Heart right ventricle (tissue), 16 donors: ENCODE measurements around the gene PAK6. TPM values are rescaled to one million over a fixed set of nuclear protein-coding genes. Genes with fewer than 3 reads are reported as not detected.

Experiments
- ATAC-seq, 8 donors: fragments of 200-7000 bp; cut with Tn5 transposase; one replicate each; pipeline ENCODE4 v1.9.1; 2020; ENCODE audit warnings: mild to moderate bottlenecking in 8 of 8, moderate library complexity in 8 of 8, moderate number of reproducible peaks in 1 of 8
- DNase-seq, 2 donors: peaks; one replicate each; pipeline ENCODE4 v3.0.0-alpha.2; 2020
- H3K27ac ChIP-seq, 10 donors: fragments of 200-600 bp; sonication (generic) in 2 of 10; one replicate each; pipeline versions ENCODE4 v1.5.0 to v1.8.0; 2020 to 2022; ENCODE audit warnings: mild to moderate bottlenecking in 3 of 10
- H3K27me3 ChIP-seq, 7 donors: fragments of 200-600 bp; one replicate each; pipeline ENCODE4 v1.8.0; 2021 to 2022; ENCODE audit warnings: mild to moderate bottlenecking in 2 of 7
- H3K36me3 ChIP-seq, 9 donors: fragments of 200-600 bp; sonication (generic) in 1 of 9; one replicate each; pipeline versions ENCODE4 v1.5.0 to v1.8.0; 2020 to 2022; ENCODE audit warnings: mild to moderate bottlenecking in 2 of 9
- H3K4me1 ChIP-seq, 9 donors: fragments of 200-600 bp; sonication (generic) in 1 of 9; one replicate each; pipeline versions ENCODE4 v1.5.0 to v1.8.0; 2020 to 2022; ENCODE audit warnings: mild to moderate bottlenecking in 4 of 9
- H3K4me3 ChIP-seq, 10 donors: fragments of 200-600 bp; sonication (generic) in 2 of 10; one replicate each; pipeline versions ENCODE4 v1.5.0 to v1.8.0; 2020 to 2022; ENCODE audit warnings: mild to moderate bottlenecking in 7 of 10, moderate library complexity in 2 of 10
- H3K9me3 ChIP-seq, 11 donors: fragments of 200-600 bp in 10 of 11; sonication (generic) in 2 of 11; one replicate each; pipeline versions ENCODE4 v1.5.0 to v1.8.0; 2013 to 2022; ENCODE audit warnings: mild to moderate bottlenecking in 2 of 11, control low read depth in 1 of 11, moderate library complexity in 1 of 11
- CTCF ChIP-seq, 9 donors: fragments of 200-600 bp; sonication (generic) in 2 of 9; IDR thresholded peaks; one replicate each; pipeline versions ENCODE4 v1.5.0 to v1.8.0; 2021 to 2022; ENCODE audit warnings: antibody characterized with exemption in 9 of 9, mild to moderate bottlenecking in 5 of 9, moderate library complexity in 1 of 9
- WGBS, 2 donors: extraction: QIAGEN DNeasy Blood & Tissue Kit; methylation state at CpG; one replicate each; pipeline ENCODE4 v1.1.7; 2013; ENCODE audit warnings: inconsistent platforms in 1 of 2; 5-methylcytosine and 5-hydroxymethylcytosine counted together
- intact Hi-C, 10 donors: fragments of 100-400 bp; cut with DNase I; formaldehyde crosslinking; loops; one replicate each; pipeline versions ENCODE4 v1.11.1 to v1.14.2; 2022
- polyA plus RNA-seq, 2 donors: library from polyadenylated mRNA; stranded (reverse); fragments of 200-250 nt; gene quantifications; one replicate each; pipeline ENCODE4 v1.2.3, GENCODE V29; 2013
- total RNA-seq, 10 donors: library from RNA; stranded (reverse); fragmentation: NEBNext Ultra II Directional in 3 of 10; extraction: Animal tissue kit (Norgen Biotek cat#: 25700) in 3 of 10; gene quantifications; one replicate each; pipeline versions ENCODE4 v1.2.1 to v1.2.4, GENCODE V29; 2021 to 2023
- donor health status: Arrhythmogenic right ventricular cardiomyopathy.
- donor health status: ischemic (EF 13 %, LVEDD 7.1; RV severe dilation, severe dysfunction).
- donor health status: healthy with polysubstance abuse.
- donor health status: DM: no; HTN: yes; CAD: no.
- donor health status: DM: no; HTN: no; CAD: no.
- donor health status: ischemic (EF 25% LVEDD 6.9; RV normal size, moderate dysfunction).
- donor health status: ischemic (EF 25% LVEDD 5.7; RV mildly dilated, moderate dysfunction).
- donor health status: healthy.
- donor health status: DM: yes; HTN: yes; CAD: no.
- donor health status: Ischemic cardiomyopathy.
- donor health status: ischemic (EF 35%, LVEDD 5.7; RV mildly dilated, moderate dysfunction).
- donor health status: nonischemic (EF 11% LVEDD 7.7; RV severe dilation, severe dysfunction).
- donor health status: DM: yes; HTN: yes; CAD: no.
- donor health status: PGD.
- donor health status: ischemic (EF 29% LVEDD 5.4; RV normal size, mild dysfunction).
- donor health status: nonischemic (EF 23%, LVEDD 6.1; RV moderate dilation, normal function).

Gene PAK6
- total and polyA plus RNA-seq, 12 donors, result 0.48 to 14.1 (median 7.4) TPM

DNA sequence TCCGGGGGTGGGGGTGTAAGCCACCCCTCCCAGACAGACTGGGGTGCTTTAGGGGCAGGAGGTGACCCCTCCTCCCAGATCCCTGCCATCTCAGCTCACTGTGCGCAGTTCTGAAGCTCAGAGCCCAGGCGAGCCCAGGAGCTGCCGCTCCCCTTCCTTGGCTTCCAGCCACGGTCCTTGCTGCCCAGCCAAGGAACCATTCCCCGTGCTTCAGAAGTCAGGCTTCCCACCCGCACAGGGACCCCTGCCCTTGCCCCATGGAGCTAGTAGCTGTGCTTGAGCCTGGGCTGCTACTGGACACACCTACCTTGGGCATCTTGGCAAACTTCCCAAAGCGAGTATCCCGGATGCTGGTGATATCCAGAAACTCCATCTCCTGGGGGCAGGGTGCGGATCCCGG is 64.1 kb downstream of the PAK6 start:
- intact Hi-C loops, result no loop called here
- Histone ChIP-seq H3K27ac (no peak overlapping the region), H3K4me1 (peaks cover 2 to 43% (median 14%) of the 10 kb centered on the region in 9 donors), H3K27me3 (no peaks in the 10 kb centered on the region), H3K9me3 (peaks cover 0 to 18% (median 0%) of the 10 kb centered on the region in 11 donors), H3K4me3 (no peak overlapping the region), H3K36me3 (peaks cover 0 to 50% (median 0%) of the 10 kb centered on the region in 9 donors)
- DNase-seq, result no peak
- no peak for ATAC-seq
- WGBS, 2 donors, result 65 to 75% methylated on average over 10 to 11 of the region's 11 CpGs
- no peak for TF ChIP-seq CTCF (IDR thresholded peaks at IDR 0.05)

- H3K9me3 ChIP-seq, result peaks cover 0 to 18% (median 0%) of the 10 kb centered on the region in 11 donors
- H3K36me3 ChIP-seq, result peaks cover 0 to 44% (median 0%) of the 10 kb centered on the region in 9 donors
- H3K27me3 ChIP-seq, result no peaks in the 10 kb centered on the region
- DNase-seq (no peak), ATAC-seq (no peak)
- H3K4me1 ChIP-seq, result peaks cover 2 to 44% (median 14%) of the 10 kb centered on the region in 9 donors
- no peak for TF ChIP-seq CTCF (IDR thresholded peaks at IDR 0.05)
- no peak overlapping the region for H3K4me3 ChIP-seq
- no peak overlapping the region for H3K27ac ChIP-seq
- intact Hi-C loops, result no loop called here
- WGBS, 2 donors, result 80 to 93% methylated on average over 2 of the region's 2 CpGs
Observed at GRCh38 chr15:40303576-40303975, 64.7 kb downstream of the PAK6 start.

- intact Hi-C loops, result loop anchor here in 1 of 10 donors (2.0 kb wide), 1 partner anchor 24 kb away; no protein-coding TSS in a partner anchor
- DNase-seq, result no peak
- H3K9me3 ChIP-seq, result peaks cover 0 to 7% (median 0%) of the 10 kb centered on the region in 11 donors
- no peak for ATAC-seq
- no peak overlapping the region for H3K4me3 ChIP-seq
- peaks cover 0 to 3% (median 0%) of the 10 kb centered on the region in 7 donors for H3K27me3 ChIP-seq
- peaks cover 0 to 34% (median 0%) of the 10 kb centered on the region in 9 donors for H3K36me3 ChIP-seq
- H3K27ac ChIP-seq, result no peak overlapping the region
- WGBS, 2 donors, result 94 to 95% methylated on average over 4 of the region's 4 CpGs
- peaks cover 2 to 61% (median 14%) of the 10 kb centered on the region in 9 donors for H3K4me1 ChIP-seq
- TF ChIP-seq CTCF (IDR thresholded peaks at IDR 0.05), result no peak
Observed at GRCh38 chr15:40305281-40305680, 66.4 kb downstream of the PAK6 start.

DNA sequence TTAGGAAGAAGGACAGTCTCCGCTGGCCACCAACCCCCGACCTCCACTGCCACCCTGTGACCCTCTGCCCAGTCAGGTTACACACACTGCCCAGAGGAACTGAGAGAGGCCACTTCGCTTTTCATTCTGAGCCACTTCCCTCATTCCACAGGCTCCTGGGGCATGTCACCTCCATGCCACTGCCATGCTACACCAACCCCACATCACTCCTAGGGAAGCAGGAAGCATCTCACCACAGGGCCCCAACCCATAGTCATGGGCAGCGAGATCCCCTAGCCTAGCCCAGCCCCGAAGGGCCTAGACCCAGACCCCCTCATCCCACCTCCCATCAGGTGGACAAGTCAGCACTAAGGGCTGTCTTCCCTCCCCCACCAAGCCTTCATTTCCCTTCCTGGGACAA is 67.5 kb downstream of the PAK6 start:
- Histone ChIP-seq H3K9me3 (no peaks in the 10 kb centered on the region), H3K27me3 (peaks cover 0 to 3% (median 0%) of the 10 kb centered on the region in 7 donors), H3K36me3 (peaks cover 0 to 24% (median 0%) of the 10 kb centered on the region in 9 donors), H3K27ac (peak overlapping the region in 1 of 10 donors; percentile 98), H3K4me1 (peaks cover 2 to 54% (median 7%) of the 10 kb centered on the region in 9 donors), H3K4me3 (peak overlapping the region in 7 of 10 donors; percentile 10 to 60 (median 35))
- ATAC-seq, result peak in 1 of 8 donors; percentile 20
- intact Hi-C loops, result no loop called here
- no peak for DNase-seq
- WGBS, 2 donors, result 88 to 92% methylated on average over 5 of the region's 5 CpGs
- TF ChIP-seq CTCF (IDR thresholded peaks at IDR 0.05), result no peak
